ENCODE measurements around the gene SUMO1.
"Not testable (repeated sequence)": the region's sequence is repeated elsewhere in the genome, so short reads cannot be mapped to it uniquely, and the experiment has no call there.

The SUMO1 gene

DNA sequence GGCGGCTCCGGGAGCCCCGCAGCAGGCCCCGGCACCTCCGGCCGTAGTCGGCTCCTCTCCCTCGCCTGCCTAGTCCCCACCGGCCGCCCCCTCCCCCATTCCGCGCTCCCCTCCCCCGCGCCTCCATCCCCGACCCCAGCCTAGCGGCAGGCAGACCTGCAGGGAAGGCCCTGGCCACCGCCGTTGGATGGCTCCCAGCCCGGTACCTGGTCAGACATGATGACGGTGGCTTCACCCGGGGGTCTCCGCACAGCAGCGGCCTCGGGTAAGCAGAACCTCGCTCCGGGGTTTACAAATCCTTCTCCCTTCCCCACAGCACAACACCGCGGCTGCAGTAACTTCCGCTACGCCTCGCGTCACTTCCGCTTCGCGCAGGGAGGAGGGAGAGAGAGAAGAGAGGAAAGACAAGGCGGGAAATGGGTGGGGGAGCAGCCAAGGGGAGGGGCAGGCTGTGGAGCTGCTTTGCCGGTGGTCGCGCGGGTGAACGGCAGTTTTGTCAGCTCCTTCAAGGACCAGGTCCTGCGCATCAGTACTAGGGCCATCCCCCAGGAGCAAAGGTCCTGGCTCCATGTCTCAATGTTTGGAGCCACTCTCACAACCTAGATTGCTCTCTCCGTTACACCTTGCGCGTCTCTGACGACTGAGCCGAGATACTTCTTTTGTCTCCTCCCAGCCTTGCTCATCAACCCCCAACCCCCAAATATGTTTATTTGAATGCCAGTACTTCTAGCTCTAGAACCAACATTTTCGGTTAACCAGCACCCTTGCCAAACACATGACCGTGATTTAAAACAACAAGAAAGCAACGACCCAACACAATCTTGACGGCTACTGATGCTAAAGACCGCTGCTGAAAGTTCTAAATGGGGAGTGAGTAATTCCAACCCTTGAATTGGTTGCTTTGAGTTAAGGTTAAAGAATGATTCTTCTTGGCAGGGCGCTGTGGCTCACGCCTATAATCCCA, at the start of gene SUMO1:
SUMO1 (minus strand) TSS at position 364 of the 964 bp plus-strand sequence; CDS start at position 218, 146 bp downstream.
- peak; percentile 93 for DNase-seq

DNA sequence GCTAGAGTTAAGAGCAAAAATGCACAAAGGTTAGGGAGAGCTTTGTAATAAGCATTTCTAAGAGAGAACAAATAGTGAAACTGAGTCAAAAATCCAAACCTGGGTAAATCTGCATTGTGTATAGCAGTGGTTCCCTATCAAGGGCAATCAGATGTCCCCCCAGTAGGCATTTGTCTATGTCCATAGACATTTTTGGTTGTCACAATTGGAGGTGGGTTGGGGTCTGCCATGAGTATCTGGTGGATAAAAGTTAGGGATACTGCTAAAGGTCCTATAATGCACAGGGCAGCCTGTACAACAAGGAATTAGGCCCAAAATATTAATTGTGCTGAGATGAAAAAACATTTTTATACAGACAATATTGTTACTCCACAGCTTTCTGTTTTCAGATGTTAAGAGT, 48.2 kb upstream of the SUMO1 start:
- no peak for DNase-seq

DNA sequence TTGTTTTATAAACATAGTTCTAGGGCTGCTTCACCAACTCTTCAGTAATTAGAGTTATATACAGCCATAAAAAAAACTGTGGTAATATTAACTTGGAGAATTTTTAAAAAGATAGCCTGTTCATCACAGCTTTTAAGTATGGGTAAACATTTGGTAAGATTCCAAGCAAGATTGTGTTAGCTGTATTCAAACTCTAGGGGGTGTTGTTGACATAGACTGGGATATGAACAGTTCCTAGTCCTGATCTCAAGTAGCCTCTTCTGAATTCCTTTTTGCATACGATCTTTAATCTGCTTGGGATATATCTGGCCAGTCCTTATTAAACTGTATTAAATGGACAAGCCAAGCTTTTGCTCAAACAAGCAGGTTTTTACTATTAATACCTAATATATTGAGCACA, 40.5 kb upstream of the SUMO1 start:
- no peak for DNase-seq

DNA sequence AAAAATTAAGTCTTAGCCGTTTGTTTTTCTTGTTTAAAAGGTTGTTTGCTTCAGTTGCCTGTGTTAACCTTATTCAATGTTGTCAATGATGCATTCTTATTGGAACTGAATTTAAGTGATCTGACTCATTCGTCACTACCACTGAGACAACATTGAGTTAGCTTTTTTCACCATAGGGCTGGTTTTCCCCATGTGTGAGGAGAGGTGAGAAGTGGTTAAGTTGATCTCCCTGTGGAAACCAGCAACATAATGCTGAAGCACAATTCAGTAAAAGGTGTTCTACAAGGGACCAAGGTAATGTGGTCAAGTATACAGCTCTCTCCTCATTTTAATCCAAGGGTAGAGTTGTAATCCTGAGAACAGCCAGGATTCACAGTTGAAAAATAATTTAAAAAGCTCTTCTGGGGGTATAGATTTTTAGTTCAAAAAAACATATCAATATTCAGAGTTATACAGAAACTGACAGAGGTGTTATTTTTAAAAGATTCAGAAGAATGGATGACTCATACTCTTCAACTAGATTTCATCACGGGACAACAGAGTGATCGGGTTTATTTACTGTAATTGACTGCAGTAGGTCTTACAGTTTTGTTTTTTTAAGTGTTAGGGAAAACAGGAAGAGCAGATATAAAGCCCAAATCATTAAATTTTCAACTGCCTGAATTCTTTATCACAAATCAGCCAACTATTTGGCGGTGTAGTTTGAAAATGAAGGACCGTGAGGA, 39.8 kb upstream of the SUMO1 start:
- no peak for DNase-seq

DNA sequence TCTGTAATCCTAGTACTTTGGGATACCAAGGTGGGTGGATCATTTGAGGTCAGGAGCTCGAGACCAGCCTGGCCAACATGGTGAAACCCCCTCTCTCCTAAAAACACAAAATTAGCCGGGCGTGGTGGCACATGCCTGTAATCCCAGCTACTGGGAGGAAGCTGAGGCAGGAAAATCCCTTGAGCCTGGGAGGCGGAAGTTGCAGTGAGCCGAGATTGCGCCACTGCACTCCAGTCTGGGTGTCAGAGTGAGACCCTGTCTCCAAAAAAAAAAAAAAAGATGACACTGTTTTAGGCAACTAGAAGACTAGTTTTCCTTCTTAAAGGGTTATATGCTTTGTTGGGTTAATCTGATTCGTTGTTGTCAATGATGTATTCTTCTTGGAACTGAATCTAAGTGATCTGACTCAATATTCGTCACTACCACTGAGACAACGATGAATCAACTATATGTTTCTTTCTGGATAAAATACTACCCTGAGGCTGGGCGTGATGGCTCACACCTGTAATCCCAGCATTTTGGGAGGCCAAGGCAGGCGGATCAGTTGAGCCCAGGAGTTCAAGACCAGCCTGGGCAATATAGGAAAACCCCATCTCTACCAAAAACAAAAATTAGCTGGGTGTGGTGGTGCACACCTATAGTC, 37.8 kb upstream of the SUMO1 start:
- DNase-seq = not testable (repeated sequence)

DNA sequence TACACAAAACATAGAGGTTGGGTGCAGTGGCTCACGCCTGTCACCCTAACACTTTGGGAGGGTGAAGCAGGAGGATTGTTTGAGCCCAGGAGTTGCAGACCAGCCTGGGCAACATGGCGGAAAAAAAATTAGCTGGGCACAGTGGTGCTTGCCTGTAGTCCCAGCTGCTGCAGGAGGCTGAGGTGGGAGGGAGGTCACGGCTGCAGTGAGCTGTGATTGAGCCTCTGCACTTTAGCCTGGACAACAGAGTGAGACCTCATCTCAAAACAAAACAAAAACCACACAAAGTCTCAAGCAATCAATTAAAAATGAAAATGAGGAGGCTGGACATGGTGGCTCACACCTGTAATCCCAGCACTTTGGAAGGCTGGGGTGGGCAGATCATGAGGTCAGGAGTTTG, 32.1 kb upstream of the SUMO1 start:
- no peak for DNase-seq

DNA sequence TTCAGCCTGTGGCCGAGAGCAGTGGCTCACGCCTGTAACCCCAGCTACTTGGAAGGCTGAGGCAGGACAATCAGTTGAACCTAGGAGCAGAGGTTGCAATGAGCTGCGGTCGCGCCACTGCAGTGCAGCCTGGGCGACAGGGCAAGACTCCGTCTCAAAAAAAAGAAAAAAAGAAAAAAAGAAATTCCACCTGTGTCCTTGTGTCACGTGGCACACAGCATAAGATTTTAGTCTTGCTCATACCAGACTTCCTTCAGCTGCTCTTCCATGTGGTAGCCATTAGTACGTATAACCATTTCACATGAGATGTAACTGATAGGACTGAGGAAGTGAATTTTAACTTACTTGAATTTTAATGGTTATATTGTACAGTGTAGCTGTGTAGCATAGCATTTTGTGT, 31.2 kb upstream of the SUMO1 start:
- peak; percentile 7 for DNase-seq

DNA sequence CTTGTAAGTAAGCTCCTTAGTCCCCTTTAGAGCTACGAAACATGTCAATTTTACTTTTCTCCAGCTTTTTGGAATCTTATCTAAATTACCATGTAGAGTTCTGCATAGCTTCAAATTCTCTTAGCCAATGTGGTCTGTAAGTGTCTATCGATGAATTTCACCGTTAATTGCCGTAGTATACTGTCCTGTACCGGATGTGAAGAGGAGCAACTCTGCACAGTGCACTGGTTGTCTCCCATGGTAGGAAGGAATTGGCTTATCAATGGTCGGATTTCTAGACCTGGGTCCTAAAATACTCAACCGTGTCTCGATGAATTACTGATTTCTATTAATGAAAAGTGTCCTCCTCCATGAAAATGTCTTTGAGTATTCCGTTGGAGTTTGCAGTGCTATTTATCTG, 29.1 kb upstream of the SUMO1 start:
- peak; percentile 10 for DNase-seq

DNA sequence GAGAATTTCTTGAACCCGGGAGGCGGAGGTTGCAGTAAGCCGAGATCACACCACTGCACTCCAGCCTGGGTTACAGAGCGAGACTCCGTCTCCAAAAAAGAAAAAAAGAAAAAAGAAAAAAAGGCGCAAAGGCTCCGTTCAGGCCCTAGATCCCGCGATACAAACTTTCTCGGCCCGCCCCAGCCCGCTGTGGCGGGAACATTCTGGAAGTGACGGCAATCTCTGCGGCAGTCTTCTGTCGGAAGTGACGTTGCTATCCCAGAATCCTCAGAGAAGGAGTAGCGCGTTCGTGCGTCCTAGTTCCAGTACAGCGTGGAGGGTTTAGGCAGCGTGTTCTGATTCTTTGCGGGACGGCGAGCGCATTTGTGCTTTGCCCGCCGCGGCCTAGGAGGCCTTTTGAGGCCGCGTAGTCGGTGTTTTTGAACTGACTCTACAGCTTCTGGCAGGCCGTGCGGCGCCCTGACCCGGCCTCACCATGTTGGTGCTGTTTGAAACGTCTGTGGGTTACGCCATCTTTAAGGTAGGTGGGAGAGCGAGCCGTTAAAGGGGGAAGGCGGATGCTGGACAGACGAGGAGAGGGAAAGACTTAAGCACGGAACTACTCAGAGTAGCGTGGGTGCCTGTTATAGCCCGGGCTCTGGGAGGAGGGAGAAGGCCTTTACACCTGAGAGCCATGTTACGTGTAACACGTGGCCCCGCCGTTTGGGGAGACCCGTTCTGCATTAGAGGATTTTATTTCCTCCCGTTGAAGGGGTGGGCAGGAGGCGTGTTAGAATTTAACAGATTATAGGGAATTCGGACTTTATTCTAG, 27.3 kb upstream of the SUMO1 start, which contains the start of gene NOP58:
NOP58 (plus strand) TSS at position 297 of the 811 bp plus-strand sequence; CDS start at position 476, 179 bp downstream.
- DNase-seq = peak; percentile 86

DNA sequence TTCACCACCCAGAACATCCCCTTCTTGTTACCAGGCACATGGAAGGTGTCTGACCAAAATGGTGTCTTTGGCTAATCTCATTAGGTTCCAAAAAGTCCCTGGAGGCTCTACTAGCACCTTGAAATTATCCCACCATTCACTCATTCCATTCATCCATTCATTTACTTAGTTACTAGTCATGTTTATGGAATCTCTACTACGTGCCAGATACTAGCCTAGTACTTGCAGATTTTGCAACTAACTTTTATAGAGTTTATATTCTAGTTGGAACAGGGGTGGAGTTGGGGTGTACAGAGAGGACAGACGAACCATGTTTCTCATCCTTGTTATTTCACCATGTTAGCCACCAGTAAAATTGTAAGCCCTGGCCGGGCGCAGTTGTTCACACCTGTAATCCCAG, 23.1 kb upstream of the SUMO1 start:
- DNase-seq = no peak

DNA sequence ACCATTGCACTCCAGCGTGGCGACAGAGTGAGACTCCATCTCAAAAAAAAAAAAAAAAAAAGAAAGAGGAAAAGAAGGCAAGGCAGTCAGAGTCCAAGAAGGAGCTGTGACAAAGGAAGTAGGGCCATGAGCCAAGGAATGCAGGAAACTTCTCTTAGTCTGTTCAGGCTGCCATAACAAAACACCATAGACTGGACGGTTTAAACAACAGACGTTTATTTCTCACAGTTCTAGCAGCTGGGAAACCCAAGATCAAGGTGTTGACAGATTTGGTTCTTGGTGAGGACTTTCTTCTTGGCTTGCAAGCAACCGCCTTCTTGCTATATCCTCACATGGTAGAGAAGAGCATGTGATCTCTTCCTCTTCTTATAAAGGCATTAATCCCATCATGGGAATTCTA, 13.1 kb upstream of the SUMO1 start:
- DNase-seq = no peak

DNA sequence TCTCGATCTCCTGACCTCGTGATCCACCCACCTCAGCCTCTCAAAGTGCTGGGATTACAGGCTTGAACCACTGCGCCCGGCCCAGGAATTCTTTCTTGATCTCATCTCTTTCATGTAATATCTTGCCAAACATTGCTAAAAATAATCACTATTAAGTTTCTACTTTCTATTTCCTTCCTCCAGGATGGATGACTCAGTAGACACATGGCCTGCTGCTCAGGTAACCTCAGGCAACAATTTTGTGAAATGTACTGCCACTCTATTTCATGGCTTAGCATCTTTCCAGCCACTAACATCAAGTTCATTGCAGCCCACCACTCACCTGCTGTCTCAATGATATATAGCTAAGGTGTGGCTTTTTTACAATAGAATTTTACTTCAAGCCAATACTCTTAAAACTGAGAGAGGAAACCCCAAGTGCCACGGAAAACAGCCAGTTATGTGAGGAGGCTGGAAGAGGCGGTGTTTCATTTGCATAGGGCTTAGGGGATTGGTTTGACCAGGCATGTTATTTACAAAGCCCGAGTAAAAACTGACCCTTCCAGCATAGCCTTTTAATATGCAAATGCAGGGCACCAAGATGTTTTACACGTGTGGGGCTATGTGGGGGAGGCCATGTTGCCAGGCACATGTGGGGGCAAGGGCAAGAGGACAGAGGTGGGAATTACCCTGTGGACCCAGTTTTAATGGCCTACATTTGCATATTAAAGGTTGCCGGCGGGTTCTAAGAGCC, 11.3 kb upstream of the SUMO1 start:
- DNase-seq = no peak

DNA sequence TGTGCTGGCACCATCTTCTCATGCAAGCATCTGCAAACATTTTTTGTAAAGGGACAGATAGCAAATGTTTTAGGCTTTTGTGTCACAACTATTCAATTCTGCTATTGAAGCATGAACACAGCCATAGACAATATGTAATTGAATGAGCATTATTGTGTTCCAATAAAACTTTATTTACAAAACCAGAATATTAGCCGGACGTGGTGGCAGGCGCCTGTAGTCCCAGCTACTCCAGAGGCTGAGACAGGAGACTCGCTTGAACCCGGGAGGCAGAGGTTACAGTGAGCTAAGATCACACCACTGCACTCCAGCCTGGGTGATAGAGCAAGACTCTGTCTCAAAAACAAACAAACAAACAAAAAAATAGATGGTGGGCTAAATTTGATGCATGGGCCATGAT, 9.3 kb upstream of the SUMO1 start:
- not testable (repeated sequence) for DNase-seq

DNA sequence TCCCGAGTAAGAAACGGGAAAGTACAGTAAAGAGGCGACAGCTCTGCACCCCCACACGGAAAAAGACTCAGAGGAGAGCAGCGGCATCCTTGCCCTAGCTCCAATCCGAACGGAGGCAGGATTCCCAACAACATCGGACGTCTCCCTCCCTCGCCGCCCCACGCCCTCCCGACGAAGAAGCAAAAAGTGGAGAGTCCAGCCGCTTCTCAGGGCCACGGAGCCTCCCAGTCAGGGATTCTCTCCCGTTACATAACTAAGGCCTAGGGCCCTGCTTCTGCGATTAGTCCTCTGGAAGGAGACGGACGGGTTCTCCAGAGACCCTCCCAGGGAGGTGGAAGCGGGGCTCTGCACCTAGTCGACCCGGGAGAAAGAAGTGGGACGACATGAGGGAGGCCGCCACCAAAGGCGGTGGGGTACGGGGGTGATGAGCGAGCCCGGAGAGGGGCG, 587 bp downstream of the SUMO1 start:
- DNase-seq = no peak

DNA sequence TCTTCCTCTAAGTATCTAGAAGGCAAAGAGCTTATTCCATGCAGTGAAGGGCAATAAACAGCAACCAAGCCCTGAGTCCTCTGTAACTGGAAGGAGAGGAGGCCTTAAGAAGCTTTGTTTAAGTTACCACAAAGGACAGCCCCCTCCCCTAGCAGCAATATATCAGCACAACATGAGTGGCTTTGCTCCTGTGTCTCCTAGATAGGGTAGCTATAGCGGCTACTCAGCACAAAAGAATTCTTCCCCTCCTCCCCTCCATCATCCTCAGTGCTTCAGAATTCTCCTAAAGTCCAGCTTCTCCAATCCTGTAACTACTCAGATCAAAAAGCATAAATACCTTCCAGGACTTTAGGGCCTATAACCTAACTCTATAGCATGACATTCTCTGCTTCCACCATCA, 16.5 kb downstream of the SUMO1 start:
- no peak for DNase-seq

DNA sequence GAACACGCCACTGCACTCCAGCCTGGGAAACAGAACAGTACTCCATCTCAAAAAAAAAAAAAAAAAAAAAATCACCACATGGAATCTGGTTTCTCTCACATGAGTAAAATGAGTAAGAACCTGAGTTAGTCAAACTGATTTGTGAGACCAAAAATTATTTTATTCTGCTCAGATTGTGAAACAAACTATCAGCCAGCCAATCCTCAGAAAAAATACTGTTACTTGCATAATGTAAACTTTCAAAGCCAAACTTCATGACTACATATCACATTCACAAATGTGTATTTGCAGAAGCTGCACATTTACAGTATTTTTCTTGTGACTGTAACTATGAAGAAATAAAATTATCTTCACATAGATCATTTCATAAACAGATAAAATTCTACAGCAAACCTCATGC, 23.2 kb downstream of the SUMO1 start:
- DNase-seq = no peak

DNA sequence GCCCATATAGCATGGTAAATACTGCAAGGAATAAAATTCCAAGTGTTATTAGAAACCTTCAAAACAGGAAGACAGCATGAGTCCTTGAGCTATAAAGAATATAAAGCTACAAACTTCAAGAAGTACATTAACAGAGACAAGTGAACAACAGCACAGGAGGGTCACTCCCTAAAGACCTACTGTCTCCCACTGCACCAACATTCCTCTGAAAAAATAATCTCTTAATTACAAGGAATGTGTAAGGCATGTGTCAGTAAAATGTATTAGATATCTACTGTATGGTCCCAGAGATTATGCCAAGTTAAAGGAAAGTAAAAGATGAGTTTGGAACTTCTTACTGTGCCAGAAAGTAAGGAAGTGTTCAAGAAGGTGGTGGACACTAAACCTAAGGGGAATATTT, 29.9 kb downstream of the SUMO1 start:
- DNase-seq = no peak

DNA sequence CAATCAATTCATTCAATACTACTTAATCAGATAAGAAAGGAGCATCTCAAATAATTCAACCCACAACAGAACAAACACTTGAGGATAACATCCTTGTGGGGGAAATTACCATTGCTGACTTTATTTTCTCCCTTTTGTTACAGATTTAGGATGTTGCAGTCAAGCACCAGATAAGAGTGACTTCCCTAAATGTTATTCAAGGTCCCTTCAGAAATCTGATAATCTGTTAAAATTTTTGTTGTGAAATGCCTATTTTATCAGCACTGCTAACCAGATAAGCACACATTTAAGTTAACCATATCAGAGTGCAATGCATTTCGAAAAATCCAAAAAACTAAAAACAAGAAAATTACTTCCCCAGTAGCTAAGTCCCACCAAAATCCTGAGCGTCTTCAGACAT, 33.5 kb downstream of the SUMO1 start:
- DNase-seq = no peak

DNA sequence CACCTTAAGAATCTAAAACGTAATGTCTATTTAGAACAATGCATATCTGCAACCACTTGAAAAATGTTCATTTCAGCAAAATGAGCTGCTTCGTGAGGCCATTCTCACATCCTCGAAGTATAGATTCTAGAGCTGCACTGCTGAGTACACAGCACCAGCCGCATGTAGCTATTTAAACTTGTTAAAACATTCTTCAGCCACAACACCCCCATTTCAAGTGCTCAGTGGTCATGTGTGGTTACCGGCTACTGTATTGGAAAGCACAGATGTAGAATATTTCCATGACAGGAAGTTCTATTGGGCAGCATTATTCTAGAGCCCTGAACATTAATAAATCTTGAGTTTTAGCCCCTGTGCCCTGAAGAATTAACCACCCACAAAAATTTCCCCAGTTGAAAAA, 35.0 kb downstream of the SUMO1 start:
- DNase-seq = no peak

DNA sequence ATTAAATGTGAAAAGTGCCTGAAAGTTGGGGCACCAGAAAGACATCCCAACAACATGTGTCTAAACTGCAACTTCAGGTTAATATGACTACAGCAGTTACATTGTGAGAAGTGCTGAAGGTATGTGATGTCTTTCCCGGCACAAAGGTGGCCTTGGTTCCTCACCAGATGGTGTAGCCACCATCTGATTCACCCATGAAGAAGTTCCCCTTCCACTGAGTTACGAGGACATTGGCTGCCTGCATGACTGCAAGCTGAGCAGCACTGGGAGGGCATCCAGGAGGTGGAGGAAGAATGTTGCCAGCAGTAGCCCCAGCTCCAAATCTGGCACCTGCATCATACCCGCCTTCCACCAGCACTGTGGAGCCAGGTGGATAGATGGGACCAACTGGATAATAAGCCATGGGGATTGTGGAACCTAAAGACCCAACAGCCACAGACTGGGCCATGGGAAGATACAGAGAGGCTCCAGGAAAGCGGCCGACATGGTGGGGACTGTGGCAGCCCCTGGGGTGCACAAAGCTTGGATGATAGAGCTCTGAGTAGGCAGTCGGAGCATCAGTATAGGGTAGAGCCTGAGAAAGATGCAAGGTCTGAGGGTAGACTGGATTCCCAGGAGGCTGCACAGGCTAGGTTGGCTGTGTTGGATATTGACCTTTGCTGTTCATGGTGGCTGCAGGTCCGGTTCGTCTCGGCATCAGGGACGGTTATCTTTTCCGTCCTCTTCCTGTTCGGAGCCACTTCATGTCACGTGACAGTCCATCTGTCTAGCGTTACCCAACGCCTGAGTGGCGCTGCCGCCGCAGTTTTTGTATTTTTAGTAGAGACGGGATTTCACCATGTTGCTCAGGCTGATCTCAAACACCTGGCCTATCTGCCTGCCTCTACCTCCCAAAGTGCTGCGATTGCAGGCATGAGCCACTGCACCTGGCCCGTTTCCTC, 36.9 kb downstream of the SUMO1 start:
- no peak for DNase-seq

DNA sequence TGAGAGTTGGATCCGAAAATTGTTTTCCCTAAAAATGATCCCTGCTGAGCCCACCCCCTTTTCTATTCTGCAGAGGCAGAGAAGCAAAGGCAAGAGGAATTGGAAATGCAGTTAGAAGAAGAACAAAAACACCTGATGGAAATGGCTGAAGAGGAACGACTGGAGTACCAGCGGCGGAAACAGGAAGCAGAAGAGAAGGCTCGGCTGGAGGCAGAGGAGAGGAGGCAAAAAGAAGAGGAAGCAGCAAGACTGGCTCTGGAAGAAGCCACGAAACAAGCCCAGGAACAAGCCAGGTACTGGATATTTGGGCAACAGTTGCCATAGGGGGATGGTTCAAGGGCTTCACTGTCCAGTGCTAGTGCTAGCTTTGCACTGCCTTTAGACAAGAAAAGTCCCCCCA, 41.7 kb downstream of the SUMO1 start:
- DNase-seq = no peak
